Right forelimb (tissue), 1 donor: ENCODE results near the gene CDK5RAP3.
"Not testable (repeated sequence)": the region's sequence is repeated elsewhere in the genome, so short reads cannot be mapped to it uniquely, and the experiment has no call there.

Source experiments
- DNase-seq: peaks from one replicate; pipeline ENCODE4 v3.0.0-alpha.2; 2018

The CDK5RAP3 gene

DNA sequence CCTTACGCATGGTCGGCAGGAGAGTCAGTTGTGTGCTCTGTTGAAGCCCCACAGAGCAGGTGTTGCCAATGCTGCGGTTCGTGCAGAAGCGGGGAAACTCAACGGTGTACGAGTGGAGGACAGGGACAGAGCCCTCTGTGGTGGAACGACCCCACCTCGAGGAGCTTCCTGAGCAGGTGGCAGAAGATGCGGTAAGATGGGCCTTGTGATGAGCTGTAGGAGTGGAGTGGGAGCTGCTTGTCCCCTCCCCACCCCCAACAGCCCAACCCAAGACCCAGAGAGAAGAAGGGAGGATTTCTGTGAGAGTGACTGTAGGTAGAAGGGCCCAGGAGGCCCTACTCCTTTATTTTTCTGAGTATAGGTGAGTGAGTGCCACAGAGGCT is 4.9 kb downstream of the CDK5RAP3 start:
- no peak for DNase-seq

DNA sequence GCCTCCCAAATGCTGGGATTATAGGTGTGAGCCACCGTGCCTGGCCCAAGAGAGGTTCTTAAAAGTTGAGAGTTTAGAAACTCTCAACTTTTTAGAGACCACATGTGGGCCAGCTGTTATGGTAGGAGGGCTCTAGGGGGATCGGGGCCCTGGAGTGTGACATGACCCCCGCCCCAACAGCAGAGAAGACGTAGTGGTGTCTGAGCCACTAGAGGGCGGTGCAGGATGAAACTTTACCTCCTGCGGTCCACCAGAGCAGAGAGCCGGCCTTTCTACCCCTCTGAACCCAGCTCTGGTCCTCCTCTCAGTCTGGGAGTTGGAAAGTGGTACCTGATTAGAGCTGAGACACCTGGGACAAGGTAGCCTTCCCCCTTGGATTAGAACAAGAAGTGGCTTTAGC is 7.4 kb downstream of the CDK5RAP3 start:
- peak; percentile 78 for DNase-seq

DNA sequence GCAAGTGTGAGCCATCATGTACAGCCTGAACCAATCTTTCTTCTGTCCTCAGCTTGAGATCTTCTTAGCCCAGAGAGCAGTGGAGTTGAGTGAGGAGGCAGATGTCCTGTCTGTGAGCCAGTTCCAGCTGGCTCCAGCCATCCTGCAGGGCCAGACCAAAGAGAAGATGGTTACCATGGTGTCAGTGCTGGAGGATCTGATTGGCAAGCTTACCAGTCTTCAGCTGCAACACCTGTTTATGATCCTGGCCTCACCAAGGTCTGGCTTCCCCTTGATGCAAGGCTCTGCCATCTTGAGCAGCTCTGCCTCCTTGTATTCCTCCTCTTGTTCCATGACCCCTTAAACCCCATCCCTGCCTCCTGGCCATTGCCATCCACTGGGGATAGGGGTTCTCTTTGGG is 9.6 kb downstream of the CDK5RAP3 start:
- DNase-seq, result no peak

DNA sequence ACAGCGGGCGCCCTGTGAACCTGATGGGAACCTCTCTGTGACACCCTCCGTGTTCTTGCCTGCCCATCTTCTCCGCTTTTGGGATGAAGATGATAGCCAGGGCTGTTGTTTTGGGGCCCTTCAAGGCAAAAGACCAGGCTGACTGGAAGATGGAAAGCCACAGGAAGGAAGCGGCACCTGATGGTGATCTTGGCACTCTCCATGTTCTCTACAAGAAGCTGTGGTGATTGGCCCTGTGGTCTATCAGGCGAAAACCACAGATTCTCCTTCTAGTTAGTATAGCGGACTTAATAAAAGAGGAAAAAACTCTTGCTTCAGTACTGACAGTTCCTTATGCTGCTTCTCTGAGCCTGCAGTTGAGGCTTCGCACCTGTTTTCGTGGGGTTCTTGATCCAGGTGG is 10.5 kb downstream of the CDK5RAP3 start:
- DNase-seq, result no peak

DNA sequence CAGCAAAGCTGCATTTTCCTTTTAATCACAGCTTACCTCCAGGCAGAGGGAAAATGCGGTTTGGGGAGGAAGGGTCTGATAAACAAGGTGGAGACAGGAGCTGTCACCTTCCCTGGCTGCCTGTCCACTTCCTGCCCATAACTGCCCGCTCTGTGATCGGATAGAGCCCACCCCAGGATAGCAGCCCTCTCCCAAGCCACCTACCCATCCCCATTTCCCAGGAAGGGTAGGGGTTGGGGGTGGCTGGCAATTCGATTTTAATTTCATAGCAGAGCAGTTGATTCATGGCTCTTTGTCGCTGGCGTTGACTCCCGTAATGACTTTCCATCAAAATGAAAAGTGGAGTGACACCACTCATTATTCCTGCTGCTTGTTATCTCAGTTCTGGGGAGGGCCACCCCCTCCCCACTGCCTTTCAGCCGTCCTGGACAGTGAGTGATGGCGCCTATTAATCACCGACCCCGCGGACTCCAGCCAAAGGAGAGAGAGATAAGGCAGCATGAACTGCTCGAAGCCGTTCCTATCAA is 11.2 kb downstream of the CDK5RAP3 start:
- DNase-seq, result no peak

DNA sequence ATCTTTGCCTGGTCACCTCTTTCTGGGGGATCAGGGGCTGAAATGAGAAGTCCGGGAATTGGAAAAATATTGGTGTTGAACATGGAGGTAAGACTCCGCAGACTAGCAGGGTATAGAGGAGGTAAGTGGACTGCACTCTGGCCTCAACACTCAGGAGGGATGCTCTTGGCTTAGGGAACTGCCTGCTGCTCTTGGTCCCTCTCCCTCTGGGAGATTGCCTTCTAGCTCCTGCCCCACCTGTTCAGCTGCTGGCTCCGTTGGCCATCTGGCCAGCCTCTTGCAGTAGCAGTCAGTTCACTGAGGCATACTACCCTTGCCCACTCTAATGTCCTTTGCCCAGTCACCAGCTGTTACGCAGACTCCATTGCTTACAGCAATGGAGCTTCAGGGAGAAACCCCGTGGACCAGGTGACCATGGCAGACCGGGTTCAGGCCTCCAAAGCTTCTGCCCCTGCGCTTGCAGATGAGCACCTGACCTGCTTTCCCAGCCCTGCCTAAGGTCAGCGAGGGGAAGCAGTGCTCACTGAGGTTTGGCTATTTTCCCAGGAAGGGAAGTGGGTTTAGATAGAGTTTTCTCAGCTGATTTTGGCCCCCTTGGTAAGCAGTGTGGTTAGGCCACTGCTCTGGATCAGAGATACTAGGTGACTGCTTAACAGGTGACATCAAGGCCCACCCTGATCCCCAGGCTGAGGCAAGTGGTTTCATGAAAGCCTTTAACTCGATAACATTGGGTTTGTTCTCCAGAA is 11.9 kb downstream of the CDK5RAP3 start:
- no peak for DNase-seq

DNA sequence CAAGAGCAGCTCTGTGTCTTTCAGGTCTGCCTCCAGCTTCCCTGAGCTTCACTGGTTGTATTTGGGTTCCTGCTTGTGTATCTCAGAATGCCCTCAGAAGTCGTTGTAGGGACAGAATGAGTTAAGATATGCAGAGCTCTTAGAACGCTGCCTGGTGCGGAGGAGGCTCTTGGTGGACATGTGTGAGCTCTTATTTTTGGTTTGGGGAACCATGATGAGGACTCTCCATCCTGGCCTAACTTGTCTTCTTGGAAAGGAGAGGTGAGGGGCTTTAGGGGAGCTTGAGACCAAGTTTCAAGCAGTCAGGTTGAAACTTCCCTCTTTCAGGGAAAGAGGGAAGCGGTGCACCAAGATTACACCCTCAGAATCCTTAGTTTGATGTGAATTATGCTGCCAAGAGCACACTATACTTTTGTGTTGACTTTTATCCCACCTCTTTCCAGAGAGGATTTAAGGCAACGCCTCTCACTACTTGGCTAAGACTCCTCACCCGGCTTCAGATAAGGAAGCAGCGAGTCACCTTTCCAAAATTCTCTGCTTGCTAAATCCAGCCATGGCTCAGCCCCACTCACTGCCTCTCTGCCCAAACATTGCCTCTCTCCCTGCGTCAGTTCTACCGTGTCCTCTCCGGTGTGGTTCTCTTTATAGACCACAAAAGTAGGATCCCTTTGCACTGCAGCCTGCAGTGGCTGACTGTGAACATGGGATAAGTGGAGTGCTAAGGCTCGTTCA is 12.7 kb downstream of the CDK5RAP3 start:
- no peak for DNase-seq

DNA sequence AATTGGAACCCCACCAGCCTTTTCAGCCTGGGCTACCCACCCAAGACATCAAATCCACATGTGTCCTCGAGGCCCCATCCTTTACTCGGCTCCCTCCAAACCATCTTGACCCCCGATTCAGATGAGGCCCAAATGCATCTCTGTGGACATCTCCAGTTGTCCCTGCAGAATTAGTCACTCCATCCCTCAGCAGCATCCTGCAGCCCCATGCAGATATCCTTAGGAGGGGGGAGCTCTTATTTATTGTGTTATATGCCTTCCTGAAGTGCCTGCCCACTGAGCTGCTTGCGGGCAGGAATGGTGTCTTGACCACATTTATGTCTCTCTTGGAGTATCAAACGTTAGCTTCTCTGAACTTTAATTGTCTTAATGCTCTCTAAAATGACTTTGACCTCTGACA is 15.6 kb downstream of the CDK5RAP3 start:
- DNase-seq, result no peak

DNA sequence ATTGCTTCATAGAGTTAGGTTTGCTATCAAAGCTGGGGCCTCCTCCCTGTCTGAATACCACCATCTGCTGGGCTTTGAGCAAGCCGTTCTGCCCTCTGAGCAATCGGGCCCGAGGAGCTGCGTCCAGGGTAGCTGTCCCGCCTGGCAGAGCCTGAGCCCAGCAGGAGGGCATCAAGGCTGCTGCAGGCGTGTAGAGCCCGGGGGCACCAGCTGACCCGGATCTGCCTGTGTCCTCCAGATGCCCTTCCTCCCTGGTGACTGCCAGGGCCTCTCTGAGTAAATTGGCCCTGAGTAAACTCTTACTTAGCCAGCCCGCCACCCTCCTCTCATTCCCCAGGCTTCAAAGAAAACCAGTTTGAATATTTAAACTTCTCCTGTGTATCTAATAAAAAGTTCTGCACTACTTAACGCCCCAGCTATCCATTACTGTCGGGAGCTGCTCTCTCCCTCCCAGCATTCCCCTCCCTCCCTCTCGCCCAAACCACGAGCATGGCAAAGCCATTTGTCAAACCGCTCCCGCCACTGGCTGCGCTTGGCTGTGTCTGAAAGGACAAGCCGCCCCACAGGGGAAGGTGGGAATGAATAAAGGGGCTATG is 16.4 kb downstream of the CDK5RAP3 start:
- DNase-seq, result no peak

DNA sequence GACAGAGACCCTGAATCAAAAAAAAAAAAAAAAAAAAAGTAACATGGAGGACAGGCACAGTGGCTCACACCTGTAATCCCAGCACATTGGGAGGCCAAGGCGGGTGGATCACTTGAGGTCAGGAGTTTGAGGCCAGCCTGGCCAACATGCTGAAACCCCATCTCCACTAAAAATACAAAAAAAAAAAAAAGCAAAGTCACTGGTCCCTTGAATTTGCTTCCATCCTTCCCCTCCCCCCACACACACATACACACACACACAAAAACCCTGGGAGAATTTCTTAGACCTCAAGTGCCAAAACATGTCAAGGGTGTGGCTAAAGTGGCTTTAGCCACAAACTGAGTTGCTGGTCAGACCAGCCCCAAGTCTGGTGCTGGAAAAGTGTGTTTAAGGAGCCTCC is 17.5 kb downstream of the CDK5RAP3 start:
- DNase-seq, result not testable (repeated sequence)

DNA sequence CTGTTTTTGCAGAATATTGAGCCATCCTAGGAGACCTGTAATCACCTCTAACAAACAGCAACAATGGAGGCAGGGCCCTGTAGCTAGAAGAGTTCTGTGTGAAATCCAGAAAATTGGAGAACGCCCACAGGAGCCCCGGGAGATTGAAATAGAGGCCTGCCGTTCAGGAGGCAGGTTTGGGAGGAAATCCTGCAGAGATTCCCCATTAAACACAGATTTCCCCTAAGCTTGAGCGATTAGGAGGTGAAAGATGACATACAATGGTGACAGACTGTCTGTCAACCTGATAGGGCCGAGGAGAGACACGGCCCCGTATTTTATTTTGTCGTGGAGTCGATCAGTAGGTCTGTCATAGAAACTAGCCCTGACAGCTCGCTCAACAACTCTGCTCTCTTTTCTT is 18.2 kb downstream of the CDK5RAP3 start:
- no peak for DNase-seq

DNA sequence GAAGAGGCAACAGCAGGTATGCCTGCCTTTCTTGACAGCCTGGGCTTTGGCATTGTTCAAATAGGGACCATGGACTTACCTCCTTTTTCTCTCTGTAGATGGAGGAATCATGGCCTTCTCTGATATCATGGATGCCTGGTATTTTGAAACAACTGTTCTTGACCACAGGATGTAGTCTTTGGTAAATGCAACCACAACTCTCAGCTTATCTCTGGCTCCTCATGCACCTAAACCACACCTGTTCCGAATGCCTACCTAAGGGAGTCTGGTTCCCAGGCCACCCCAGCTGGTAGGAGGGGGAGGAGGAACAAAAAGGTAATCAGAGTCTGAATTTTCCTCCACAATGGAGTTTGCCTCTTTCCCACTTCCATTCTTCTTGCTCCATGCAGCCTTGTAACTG is 18.8 kb downstream of the CDK5RAP3 start:
- DNase-seq, result no peak

DNA sequence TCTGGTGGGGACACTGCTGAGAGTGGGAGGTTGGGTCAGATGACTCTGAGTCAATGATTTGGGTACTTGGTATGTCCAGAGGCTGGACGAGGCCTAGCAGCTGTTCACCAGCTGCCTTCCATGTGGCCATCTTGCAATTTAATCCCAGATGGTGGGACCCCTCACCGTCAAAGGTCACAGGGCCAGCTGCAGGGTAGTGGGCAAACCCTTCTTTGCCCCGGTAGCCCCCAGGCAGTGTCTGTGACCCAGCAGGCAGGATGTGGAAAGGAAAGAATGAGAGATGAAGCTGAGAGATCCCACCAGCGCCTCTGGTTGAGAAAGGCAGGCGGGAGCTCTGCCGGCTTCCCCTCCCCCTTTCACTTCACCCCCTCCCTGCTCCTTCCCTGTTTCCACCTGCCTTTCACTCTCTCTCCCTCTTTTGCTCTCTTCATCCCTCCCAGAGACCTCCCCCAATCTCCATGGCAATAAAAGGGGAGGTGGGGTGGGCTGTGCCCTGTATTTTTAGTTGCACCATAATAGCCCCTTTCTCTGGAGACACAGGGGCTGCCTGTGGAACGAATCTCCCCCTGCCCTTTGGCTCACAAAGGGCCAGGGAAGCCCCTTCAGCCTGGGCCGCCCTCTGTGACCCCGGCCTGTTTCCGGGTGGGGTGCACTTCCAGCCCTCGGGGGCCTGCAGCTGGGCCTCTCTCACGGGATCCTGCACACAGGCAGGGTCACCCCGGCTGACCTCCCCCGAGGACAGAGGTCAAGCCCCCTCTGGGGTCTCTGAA is 20.2 kb downstream of the CDK5RAP3 start:
- DNase-seq, result no peak

DNA sequence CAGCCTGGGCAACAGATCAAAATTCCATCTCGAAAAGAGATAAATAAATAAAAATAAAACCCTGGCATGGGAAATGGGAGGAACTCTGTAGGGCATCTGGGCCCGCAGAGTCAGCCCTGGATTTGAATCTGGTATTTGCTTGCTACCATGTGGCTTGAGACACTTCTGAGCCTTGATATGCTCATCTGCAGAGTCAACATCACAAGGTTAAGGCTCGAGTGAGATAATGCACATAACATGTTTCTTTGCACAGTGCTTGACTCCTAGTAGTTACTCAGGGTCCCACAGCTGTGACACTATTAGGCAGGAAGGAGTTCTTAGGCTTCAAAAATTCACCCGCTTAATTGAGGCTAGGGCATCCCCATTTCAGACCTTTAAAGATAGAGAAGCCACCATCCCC is 21.3 kb downstream of the CDK5RAP3 start:
- no peak for DNase-seq

DNA sequence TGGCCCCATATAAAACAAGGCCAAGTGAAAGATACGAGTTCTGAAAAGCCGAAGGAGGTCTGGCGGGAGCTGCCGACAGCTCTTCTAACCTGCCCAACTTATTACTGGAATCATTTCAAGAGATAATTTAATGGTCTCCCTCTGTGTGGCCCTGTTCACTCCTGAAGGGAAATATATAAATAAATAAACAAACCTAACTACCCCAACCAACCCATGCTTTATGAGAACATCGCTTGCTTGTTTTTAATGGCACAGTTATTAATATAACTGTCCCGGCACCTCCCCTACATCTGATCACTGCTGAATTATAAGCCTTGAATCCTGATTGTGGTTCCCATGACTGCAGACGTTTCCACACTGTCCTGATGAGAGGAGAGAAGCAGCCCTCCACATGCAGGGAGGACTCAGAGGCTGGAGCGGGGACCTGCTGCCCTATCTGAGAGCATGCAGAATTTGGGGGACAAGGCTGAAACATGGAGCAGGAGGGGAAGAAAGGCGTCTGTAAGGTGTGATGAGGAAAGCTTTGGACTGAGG is 22.2 kb downstream of the CDK5RAP3 start:
- no peak for DNase-seq

DNA sequence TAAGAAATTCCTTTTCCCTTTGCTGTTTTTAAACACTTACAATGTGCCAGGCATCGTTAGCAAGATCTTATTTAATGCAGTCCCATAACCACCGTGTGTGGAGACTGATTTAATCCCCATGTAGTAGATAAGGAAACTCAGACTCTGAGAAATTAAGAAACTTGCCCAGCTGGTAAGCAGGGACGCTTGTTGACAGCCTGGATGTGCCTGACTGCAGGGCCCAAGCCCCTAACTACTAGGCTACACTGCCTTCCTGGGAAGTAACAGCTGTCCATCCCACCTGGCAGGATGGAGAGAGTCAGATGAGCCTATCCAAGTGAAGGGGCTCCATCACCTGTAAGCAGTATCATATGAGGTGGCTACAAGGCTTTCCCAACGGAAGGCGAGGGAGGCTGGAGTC is 23.1 kb downstream of the CDK5RAP3 start:
- no peak for DNase-seq

DNA sequence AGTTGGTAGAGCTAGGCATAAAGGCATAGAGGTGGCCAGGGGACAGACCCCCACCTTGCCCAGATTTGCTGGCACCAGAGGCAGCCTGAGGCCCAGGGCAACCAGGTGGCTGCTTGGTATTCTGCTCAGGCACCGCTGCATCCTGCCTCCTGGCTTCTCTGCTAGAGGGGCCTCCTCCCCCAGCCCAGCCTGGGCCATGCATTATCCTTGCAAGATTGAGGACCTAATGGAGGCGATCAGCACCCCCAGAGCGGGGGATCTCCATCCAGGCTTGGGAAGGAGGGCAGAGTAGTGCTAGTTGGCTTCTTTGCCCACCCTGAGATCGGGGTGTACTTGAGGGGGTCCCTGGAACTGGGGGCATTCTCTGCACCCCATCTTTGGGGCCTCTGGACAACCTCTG is 23.8 kb downstream of the CDK5RAP3 start:
- DNase-seq, result no peak

DNA sequence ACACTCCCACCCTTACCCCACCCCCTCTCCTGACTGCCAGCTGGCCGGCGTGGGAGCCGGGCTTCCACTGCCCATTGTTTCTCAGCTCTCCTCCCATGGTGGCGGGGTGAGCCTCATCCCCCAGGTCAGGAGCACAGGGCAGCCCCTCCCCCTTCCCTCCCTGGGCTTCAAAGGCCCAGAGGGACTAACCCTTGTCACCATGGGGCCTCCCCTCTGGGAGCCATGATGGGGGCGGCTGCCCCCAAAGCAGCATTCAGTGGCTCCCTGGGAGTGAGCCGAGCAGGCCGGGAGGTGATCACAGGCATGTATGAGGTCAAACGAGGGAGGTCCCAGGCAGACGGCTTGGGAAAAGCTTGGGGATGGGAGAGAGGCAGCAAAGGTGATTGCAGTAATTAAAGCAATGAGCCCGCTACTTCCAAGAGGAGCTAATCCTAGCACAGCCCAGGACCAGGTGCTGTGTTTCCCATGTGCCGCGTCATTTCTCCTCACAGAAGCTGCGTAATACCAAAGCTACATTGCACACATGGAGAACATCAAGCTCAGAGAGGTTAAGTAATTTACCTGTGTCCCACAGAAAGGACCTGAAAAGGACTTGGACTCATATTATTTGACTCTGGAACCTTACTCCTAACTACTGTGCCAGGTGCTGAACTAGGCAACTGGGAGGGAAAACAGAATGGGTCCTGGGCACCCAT is 24.5 kb downstream of the CDK5RAP3 start:
- DNase-seq, result no peak

DNA sequence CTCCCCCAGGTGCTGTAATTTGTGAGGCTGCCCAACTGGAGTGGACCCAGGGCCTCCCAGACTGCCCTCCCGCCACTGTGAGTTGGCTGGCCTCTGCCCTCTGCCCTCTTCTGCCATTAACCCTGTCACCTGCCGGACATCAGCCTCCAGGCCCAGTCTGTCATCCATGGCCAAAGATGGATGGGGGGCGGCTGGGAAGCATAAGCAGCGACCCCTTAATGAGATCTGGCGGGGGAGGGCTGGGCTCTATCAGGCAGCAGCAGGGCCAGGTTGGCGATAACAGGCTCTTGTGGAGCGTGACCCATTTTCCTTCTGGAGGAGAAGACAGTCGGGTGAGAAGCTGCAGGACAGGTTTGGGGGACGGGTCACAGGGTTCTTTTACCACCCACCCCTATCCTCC is 25.3 kb downstream of the CDK5RAP3 start:
- no peak for DNase-seq

DNA sequence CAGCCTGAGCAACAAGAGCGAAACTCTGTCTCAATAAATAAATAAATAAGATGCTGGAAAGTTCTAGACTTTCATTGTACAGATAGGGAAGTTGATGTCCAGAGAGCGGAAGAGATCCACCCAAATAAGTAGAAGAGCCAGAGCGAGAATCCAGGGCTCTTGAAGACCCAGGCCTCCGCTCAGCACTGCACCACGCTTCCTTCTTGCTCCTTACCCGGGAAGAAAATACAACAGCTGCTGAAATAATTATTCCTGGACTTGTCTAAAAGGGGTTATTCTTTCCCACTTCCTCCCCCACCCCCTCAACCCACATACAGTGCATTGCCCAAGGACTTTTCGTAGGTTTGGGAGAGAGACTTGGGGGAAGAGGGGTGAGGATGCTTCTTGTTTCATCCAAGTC is 26.7 kb downstream of the CDK5RAP3 start:
- DNase-seq, result no peak

DNA sequence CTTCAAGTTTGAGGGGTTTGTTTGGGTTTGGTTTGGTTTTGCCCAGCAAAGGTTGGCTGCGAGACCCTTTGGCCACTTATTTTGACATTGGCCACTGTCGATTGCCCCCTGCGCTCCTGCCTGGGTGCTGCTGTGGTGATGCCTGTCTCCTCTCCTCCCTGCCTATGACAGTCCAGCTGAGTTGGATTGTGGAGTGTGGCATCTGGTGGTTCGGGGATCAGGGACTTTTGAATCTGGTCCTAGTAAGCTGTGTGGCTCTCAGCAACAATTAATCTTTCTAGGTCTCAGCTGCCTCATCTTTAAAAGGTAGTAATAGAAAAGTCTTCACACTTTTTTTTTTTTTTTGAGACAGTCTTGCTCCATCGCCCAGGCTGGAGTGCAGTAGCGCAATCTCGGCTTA is 27.1 kb downstream of the CDK5RAP3 start:
- DNase-seq, result no peak

DNA sequence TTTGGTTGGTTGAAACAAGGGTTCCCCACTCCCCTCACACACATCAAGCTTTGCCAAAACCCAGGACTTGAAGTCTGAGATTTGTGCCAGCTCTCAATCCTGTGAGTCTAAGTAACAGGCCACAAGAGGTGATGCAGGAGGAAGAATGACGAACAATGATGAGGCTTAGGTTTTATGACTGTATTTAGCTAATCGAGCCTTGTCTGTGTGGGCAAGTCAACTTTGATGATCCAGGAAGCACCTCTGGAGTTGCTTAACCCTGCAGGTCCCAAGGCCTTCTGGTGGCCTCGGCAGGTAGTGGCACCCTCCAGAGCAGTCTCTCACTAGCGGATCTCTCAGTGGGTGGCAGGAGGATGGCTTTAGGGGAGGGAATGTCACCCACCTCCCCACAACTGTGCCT is 28.7 kb downstream of the CDK5RAP3 start:
- DNase-seq, result no peak
